GM12878 (cell line): ENCODE measurements around the gene ALDH1A1. TPM values are rescaled to one million over a fixed set of nuclear protein-coding genes. Genes with fewer than 3 reads are reported as not detected.

Experiments
- ATAC-seq: fragments of 200-7000 bp; cut with Tn5 transposase; 3 replicates; pipeline ENCODE4 v1.9.1; 2020; ENCODE audit warnings: mild to moderate bottlenecking, moderate library complexity
- BruUV-seq: library from RNA; stranded (reverse); fragments of 400-500 nt; replicated peaks from 2 replicates; lab custom pipeline; 2021; lab: Mats Ljungman, UMichigan
- CTCF ChIA-PET: fragments of 300-600 bp; sonication (Branson Sonifier 250); formaldehyde crosslinking; extraction: SDS; loops from one replicate; lab custom pipeline; 2021; ENCODE audit warnings: inconsistent platforms; lab: Yijun Ruan, JAX
- POLR2A ChIA-PET: fragments of 350-600 bp; formaldehyde crosslinking; extraction: SDS; loops from one replicate; lab custom pipeline; 2021; ENCODE audit warnings: inconsistent platforms; lab: Charles Lee
- RAD21 ChIA-PET: fragments of 300-600 bp; sonication (Branson Sonifier 250); formaldehyde crosslinking; loops from one replicate; lab custom pipeline; 2023; ENCODE audit warnings: antibody characterized with exemption; ENCODE audit not compliant: unreplicated experiment; lab: Charles Lee
- SMC1A ChIA-PET: fragments of 300-600 bp; sonication (Branson Sonifier 250); formaldehyde crosslinking; loops from one replicate; lab custom pipeline; 2023; ENCODE audit not compliant: unreplicated experiment, uncharacterized antibody; lab: Charles Lee
- DNase-seq: peaks from one replicate; pipeline ENCODE4 v3.0.0-alpha.2; 2011; ENCODE audit warnings: low read depth, low spot score
- FAIRE-seq: peaks from 3 replicates; lab custom pipeline; 2011; peaks lifted over from hg19 to GRCh38; lab: Jason Lieb, UNC
- H2AFZ ChIP-seq: 2 replicates; pipeline ENCODE4 v1.6.0; 2011; ENCODE audit warnings: low read depth, low read length, control low read depth; ENCODE audit not compliant: control insufficient read depth
- H3K27ac ChIP-seq: 2 replicates; pipeline ENCODE4 v1.5.1; 2011; ENCODE audit warnings: control low read depth; ENCODE audit not compliant: control insufficient read depth, insufficient read depth
- H3K27me3 ChIP-seq, 2 experiments: replicated peaks in 1 of 2; 2 replicates each; pipeline versions ENCODE4 v1.6.0 to v1.6.1; 2011; ENCODE audit warnings: low read length in 1 of 2; ENCODE audit not compliant: control insufficient read depth in 2 of 2, insufficient read depth in 2 of 2
- H3K36me3 ChIP-seq, 2 experiments: 2 replicates each; pipeline ENCODE4 v1.5.1; 2011; ENCODE audit warnings: low read length in 1 of 2; ENCODE audit not compliant: control insufficient read depth in 2 of 2, insufficient read depth in 2 of 2
- H3K4me1 ChIP-seq: 2 replicates; pipeline ENCODE4 v1.6.1; 2011; ENCODE audit warnings: mild to moderate bottlenecking, low read length, moderate library complexity, mixed read lengths; ENCODE audit not compliant: control insufficient read depth, insufficient read depth
- H3K4me2 ChIP-seq: 2 replicates; pipeline ENCODE4 v1.6.0; 2011; ENCODE audit warnings: control low read depth; ENCODE audit not compliant: control insufficient read depth, insufficient read depth
- H3K4me3 ChIP-seq: fragments of 200-600 bp; sonication (generic); 2 replicates; pipeline ENCODE4 v1.5.1; 2016
- H3K79me2 ChIP-seq: 2 replicates; pipeline ENCODE4 v1.6.0; 2011; ENCODE audit warnings: low read length; ENCODE audit not compliant: control insufficient read depth, insufficient read depth
- H3K9ac ChIP-seq: 2 replicates; pipeline ENCODE4 v1.8.0; 2011; ENCODE audit warnings: low read length, control low read depth, mixed read lengths; ENCODE audit not compliant: control insufficient read depth, insufficient read depth
- H3K9me3 ChIP-seq: replicated peaks from 3 replicates; pipeline ENCODE4 v1.5.1; 2011; ENCODE audit warnings: mild to moderate bottlenecking, low read length; ENCODE audit not compliant: control insufficient read depth, insufficient read depth
- H4K20me1 ChIP-seq: 2 replicates; pipeline ENCODE4 v1.6.0; 2011; ENCODE audit not compliant: control insufficient read depth, insufficient read depth
- ASH2L ChIP-seq: fragments of 300-600, 200-600 bp; sonication (generic); IDR thresholded peaks from 2 replicates; pipeline ENCODE4 v1.6.1; 2017; ENCODE audit warnings: low read depth, mild to moderate bottlenecking, borderline replicate concordance
- EGR1 ChIP-seq, 2 experiments: IDR thresholded peaks; 1 replicate in 1 of 2; 2 replicates in 1 of 2; pipeline ENCODE4 v1.6.1; 2011 to 2012; ENCODE audit warnings: low read depth in 2 of 2, low read length in 2 of 2, borderline replicate concordance in 1 of 2, mild to moderate bottlenecking in 1 of 2, moderate library complexity in 1 of 2
- ETV6 ChIP-seq, 2 experiments: fragments of 450-650 bp in 1 of 2; IDR thresholded peaks in 1 of 2; conservative IDR thresholded peaks in 1 of 2; 2 replicates each; pipeline ENCODE4 v1.6.1; 2014; ENCODE audit warnings: antibody characterized with exemption in 1 of 2, borderline replicate concordance in 1 of 2, low read depth in 1 of 2, mild to moderate bottlenecking in 1 of 2, moderate library complexity in 1 of 2
- NFIC ChIP-seq: IDR thresholded peaks from 2 replicates; pipeline ENCODE4 v1.6.1; 2012; ENCODE audit warnings: low read depth, mild to moderate bottlenecking, inconsistent platforms, low read length, moderate library complexity
- PAX5 ChIP-seq: IDR thresholded peaks from 2 replicates; pipeline ENCODE4 v1.6.1; 2011; ENCODE audit warnings: low read depth, low read length, borderline replicate concordance
- POLR2AphosphoS2 ChIP-seq: IDR thresholded peaks from 2 replicates; pipeline ENCODE4 v1.6.1; 2011; ENCODE audit warnings: low read depth, mild to moderate bottlenecking, low read length, improper control_type of control experiment, moderate library complexity
- PRDM15 ChIP-seq: fragments of 450-650 bp; formaldehyde crosslinking; IDR thresholded peaks from 2 replicates; pipeline ENCODE4 v1.4.0; 2020; ENCODE audit warnings: mild to moderate bottlenecking, moderate library complexity
- RBBP5 ChIP-seq: fragments of 200-600 bp; sonication (generic); conservative IDR thresholded peaks from 2 replicates; pipeline ENCODE4 v1.6.1; 2016
- REST ChIP-seq: IDR thresholded peaks from 2 replicates; pipeline ENCODE4 v1.6.1; 2012; ENCODE audit warnings: mild to moderate bottlenecking, low read depth, low read length
- SUZ12 ChIP-seq: fragments of 200-600 bp; sonication (generic); IDR thresholded peaks from one replicate; pipeline ENCODE4 v1.6.1; 2018; ENCODE audit warnings: antibody characterized with exemption, mild to moderate bottlenecking; ENCODE audit not compliant: unreplicated experiment
- TAF1 ChIP-seq: IDR thresholded peaks from 2 replicates; pipeline ENCODE4 v1.6.1; 2011; ENCODE audit warnings: mild to moderate bottlenecking, low read depth, low read length, borderline replicate concordance
- ZNF622 ChIP-seq: fragments of 450-650 bp; IDR thresholded peaks from 2 replicates; pipeline ENCODE4 v1.6.1; 2017; ENCODE audit warnings: mild to moderate bottlenecking, inconsistent platforms
- in situ Hi-C: fragments of 300-500 bp; cut with MboI; formaldehyde crosslinking; loops from 9 replicates; pipeline ENCODE4 v1.14.3; 2018; ENCODE audit warnings: mixed read lengths
- intact Hi-C: fragments of 100-400 bp; cut with micrococcal nuclease; formaldehyde crosslinking; loops from one replicate; pipeline ENCODE4 v1.14.2; 2022; ENCODE audit not compliant: unreplicated experiment
- polyA plus RNA-seq, 11 experiments: library from polyadenylated mRNA; depleted of rRNA in 4 of 11; unstranded in 6 of 11; stranded (reverse) in 5 of 11; fragments of >200 nt; fragmentation: Nextera tagmentation in 4 of 11; fragmentation: Illumina TruSeq in 1 of 11; extraction: Ambion mirVana in 4 of 11; extraction: Trizol in 1 of 11; gene quantifications; 1 replicate in 1 of 11; 2 replicates in 10 of 11; pipeline versions ENCODE4 v1.2.1 to v1.2.3, GENCODE V29; 2011 to 2016; ENCODE audit warnings: inconsistent platforms in 2 of 11, missing spikeins in 2 of 11, low read depth in 1 of 11
- total RNA-seq, 4 experiments: library from RNA; depleted of rRNA in 3 of 4; stranded (reverse); fragments of >200 nt in 3 of 4; fragmentation: Illumina TruSeq in 1 of 4; extraction: Trizol in 1 of 4; gene quantifications; 2 replicates each; pipeline versions ENCODE4 v1.2.1 to v1.2.3, GENCODE V29; 2013 to 2021

Gene ALDH1A1
- total and polyA plus RNA-seq, 10 of the 15 experiments (the other 5 are each of a cell fraction or from before 2014, with no cell fraction given) = 0.03 to 0.54 TPM; not detected in 8

GRCh38 chr9:72931897-72932296 is 21.0 kb downstream of the ALDH1A1 start:
- no peak overlapping the region for H3K9ac ChIP-seq
- ChIA-PET SMC1A (no interaction called here), CTCF (interaction anchor here (1.1 kb wide), 1 partner anchor 9 kb away, joined by 3 read pairs; no protein-coding TSS in a partner anchor), RAD21 (no interaction called here)
- in situ Hi-C loops = no loop called here
- no peak overlapping the region for H3K4me2 ChIP-seq
- H3K79me2 ChIP-seq = no peaks in the 10 kb centered on the region
- no TSS peak for BruUV-seq
- no peaks in the 10 kb centered on the region for H3K36me3 ChIP-seq
- no peak for TF ChIP-seq ASH2L
- no peak for TF ChIP-seq POLR2AphosphoS2
- TF ChIP-seq PRDM15 (CRISPR knock-in tag) = no peak
- no peak for TF ChIP-seq ETV6 (conservative IDR thresholded peaks at IDR 0.05 in 1 of 2, IDR thresholded peaks at IDR 0.05 in 1 of 2; ENCODE audit: borderline replicate concordance in 1 of 2, low read depth in 1 of 2)
- no peak for TF ChIP-seq ZNF622
- no peak for TF ChIP-seq EGR1 (IDR thresholded peaks at IDR 0.05; ENCODE audit: borderline replicate concordance in 1 of 2, low read depth in 2 of 2, low read length in 2 of 2)
- TF ChIP-seq SUZ12 = no peak
- TF ChIP-seq REST = no peak
- no peak for TF ChIP-seq NFIC
- TF ChIP-seq RBBP5 = no peak
- TF ChIP-seq TAF1 = no peak
- no peak for TF ChIP-seq PAX5
- TF ChIP-seq, all 136 proteins: peak for 0
- H4K20me1 ChIP-seq = no peaks in the 10 kb centered on the region
- no peak overlapping the region for H3K27ac ChIP-seq
- DNase-seq = no peak
- no peaks in the 10 kb centered on the region for H3K4me1 ChIP-seq
- POLR2A ChIA-PET = no interaction called here
- ATAC-seq = no peak
- H2AFZ ChIP-seq = no peak overlapping the region
- no peak overlapping the region for H3K4me3 ChIP-seq
- no peak for FAIRE-seq
- intact Hi-C loops = no loop called here
- H3K9me3 ChIP-seq = no peaks in the 10 kb centered on the region
- no peaks in the 10 kb centered on the region; a peak in 1 of 4 replicates for H3K27me3 ChIP-seq
